GM19468 (cell line): ENCODE results near the gene EML3.

Experiments
- ATAC-seq: cut with Tn5 transposase; IDR thresholded peaks from one replicate; pipeline ENCODE4 v1.9.1; 2021; ENCODE audit warnings: mild to moderate bottlenecking, moderate library complexity, moderate number of reproducible peaks; ENCODE audit not compliant: unreplicated experiment; ENCODE audit errors: extremely low read depth

The EML3 gene

DNA sequence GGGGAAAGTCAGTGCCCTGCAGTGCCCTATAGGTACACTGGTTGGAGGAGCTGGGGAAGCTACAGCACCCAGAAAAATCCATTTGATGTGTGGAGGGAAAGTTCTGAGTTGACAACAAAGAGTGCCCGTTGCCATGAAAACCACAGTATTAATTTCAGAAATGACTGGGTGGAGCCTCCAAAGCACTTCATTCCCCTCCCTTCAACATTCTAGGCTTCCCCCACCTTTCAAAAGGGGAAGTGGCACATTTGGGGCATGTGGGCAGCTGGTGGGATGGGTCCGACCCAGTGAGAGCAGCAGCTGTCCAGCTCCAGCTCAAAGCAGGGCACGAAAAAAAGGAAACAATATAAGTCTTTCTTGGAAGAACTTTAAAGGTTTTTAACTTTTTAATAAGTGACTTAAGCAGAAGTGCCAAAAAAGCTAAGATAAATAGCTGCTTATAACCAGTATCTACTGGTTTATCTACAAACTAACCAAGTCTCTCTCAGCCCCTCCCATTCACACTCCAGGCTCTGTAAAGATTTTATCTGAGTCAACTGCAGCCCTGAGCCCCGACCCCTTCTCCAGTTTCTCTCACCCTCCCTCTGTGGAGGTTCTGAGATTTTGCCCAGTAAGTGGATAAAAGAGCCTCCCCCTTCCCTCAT is 57.0 kb downstream of the EML3 start:
- ATAC-seq, result no peak

DNA sequence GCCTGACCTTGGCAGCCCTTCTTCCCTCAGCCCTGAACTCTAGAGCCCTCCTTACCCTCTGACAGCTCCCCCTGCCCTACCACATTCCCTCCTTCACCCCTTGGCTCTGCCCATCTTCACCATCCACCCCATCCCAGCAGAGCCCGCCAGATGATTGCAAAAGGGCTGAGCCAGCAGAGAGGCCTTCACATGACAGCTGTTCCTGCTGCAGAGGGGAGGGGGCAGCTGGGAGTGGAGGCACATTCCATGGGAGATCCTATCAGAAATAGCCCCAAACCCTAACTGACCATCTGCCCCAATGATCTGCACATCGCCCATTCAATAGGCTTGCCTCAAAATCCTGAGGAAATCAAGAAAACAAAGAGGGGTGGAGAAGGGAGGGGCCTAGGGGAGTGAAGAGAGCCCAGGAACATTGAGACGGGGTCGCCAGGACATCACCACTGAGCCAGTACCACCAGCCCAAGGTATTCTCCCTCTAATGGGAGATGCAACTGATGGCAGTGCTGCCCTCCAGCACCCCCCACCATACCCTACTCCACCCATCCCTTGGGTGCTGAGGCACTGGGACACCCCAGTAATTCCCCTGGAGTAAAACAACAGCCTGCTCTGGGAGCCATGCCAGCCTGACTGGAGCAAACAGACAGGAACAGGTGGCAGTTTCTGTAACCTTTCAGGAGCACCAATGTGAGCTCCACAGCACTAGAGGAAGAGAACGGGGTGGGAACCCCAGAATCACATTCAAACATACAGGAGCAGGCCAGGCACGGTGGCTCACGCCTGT is 58.0 kb downstream of the EML3 start:
- ATAC-seq, result no peak

DNA sequence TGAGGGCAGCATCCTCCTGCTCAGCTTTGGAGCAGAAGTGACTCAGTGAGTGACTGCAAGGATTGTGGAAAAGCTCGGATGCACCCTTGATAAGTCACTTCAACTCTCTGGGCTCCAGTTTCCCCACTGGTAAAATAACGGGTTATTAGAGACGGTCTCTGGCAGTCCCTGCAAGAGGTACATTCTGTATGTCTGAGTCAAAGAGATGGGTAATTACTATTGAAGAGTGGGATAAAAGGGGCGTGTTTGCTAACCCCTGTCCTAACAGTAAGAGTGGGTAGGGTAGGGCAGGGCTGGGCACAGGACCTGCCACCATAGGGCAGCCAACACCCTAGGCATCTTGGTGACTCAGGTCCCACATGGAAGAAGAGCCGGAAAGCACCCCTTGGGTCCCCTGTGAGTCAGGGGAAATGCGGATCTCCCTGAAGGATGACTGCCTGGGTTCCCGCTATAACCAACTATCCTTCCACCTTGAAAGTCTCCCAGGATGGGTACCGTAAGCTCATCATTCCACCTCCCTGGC is 58.7 kb downstream of the EML3 start:
- ATAC-seq, result no peak

DNA sequence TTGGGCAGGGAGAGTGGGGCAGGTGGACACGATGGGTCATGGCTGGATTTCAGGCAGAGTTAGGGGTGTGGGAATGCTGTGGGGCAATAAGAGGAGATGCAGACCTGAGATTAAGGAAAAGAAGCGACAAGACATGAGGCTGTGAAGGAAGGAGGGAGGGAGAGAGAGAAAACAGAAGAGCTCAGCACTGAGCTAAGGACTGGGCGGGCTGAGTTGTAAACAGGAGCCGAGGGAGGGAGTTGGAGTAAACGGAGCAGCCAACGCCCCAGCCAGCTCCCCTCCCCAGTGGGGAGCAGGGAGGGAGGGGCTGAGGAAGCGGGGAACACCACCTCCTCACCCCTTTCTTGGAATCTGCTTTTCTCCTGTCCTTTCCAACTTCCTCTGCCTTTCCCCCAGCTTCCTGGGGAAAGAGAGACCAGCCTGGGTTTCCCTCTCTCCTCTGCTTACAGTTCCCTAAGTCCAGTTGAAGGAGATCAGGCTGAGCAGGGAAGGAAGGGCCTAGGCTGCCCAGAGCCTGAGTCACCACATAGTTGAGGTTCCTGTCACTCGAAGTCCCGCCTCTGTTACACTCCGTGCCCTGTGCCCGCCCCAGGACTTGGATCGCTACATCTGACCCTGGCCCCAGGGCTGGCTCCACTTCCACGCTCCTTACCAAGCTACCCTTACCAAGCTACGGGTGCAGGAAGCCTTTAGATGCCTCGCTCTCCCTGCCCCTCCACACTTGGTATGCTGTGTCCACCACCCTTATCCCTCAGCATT is 59.3 kb downstream of the EML3 start:
- no peak for ATAC-seq

DNA sequence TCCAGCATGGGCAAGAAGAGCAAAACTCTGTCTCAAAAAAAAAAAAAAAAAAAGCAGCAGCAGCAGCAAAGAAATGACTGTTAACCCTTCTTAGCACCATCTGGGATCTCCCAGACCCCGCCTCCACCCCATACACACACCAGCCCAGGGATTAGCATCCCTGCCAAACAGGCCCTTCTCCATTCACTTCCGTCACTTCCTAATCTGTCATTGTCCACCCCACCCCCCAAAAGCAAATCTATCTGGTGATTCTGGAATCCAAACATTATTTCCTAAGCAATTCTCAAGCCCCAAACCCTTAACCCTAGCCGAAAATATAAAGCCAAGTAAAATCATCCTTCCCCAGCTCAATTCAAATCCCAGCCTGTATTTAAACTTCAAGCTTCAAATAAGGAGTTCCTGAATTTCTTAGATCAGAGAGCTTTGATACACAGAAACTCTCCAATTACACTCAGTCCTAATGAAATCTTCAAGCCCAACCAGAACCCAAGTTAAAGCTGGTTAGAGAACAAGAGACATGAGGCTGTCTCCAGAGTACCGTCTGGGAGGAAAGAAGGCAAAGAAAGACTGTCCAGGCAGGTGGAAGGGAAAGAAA is 60.0 kb downstream of the EML3 start:
- ATAC-seq, result no peak
